ENCODE data around the gene DQX1. TPM values are rescaled to one million over a fixed set of nuclear protein-coding genes. Genes with fewer than 3 reads are reported as not detected.
A peak's percentile ranks its signal among the peaks of the same experiment; 100 is the strongest.

Gene DQX1
- total RNA-seq, 5 donors from 2014 or later (not counting 1 experiment from before 2014, with no cell fraction given), result 0.33 to 0.76 (median 0.47) TPM; not detected in 2

DNA sequence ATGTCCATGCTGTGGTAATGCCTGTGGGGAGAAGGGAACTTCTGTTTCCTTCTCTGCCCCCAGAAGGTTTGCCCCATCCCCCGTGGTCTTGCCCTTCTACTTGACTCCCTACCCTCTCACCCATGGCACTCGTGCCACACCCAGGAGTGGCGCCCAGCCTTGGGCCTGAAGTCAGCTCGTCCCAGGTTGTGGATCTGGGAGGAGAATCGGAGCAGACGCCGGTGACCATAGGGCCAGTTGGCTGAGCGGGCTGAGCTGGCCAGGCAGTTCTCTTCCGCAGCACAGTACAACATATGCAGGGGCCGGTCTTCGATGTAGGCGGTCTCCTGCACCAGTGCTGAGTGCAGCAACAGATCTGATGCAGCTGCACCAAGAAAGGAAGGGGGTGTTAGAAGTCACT lies 8.4 kb upstream of the DQX1 start:
- Mint-ChIP-seq H3K27ac (no peak overlapping the region), H3K9me3 (no peaks in the 10 kb centered on the region), H3K36me3 (peaks cover 16% of the 10 kb centered on the region), H3K4me3 (no peak overlapping the region), H3K4me1 (peaks cover 21 to 22% (median 21%) of the 10 kb centered on the region in 3 donors), H3K27me3 (peaks cover 5 to 22% of the 10 kb centered on the region in 2 donors)
- no peak for DNase-seq
- ChIA-PET CTCF (no interaction called here), POLR2A (no interaction called here)
- peaks cover 0 to 13% of the 10 kb centered on the region in 2 donors for H3K36me3 ChIP-seq (ENCODE audit: control insufficient read depth in 2 of 2, extremely low read depth in 1 of 2, insufficient read depth in 1 of 2, low read length in 1 of 2)
- H3K4me1 ChIP-seq (ENCODE audit: control insufficient read depth in 1 of 2, extremely low read depth in 1 of 2, insufficient read depth in 2 of 2, low read length in 2 of 2), result peaks cover 10 to 16% of the 10 kb centered on the region in 2 experiments
- WGBS (ENCODE audit: insufficient coverage), result 89% methylated on average over 9 of the region's 12 CpGs
- H3K27me3 ChIP-seq (replicated peaks in 1 of 2; ENCODE audit: control insufficient read depth in 2 of 2, extremely low read depth in 1 of 2, insufficient read depth in 2 of 2, low read length in 1 of 2), result peaks cover 0 to 20% of the 10 kb centered on the region in 2 experiments
- H3K27ac ChIP-seq (ENCODE audit: low read length), result no peak overlapping the region
- H3K4me3 ChIP-seq (ENCODE audit: control insufficient read depth in 1 of 2, extremely low read depth in 1 of 2, low read length in 1 of 2), result no peak overlapping the region
- no peak for ATAC-seq (replicated peaks in 1 of 4)
- H3K9me3 ChIP-seq, result no peaks in the 10 kb centered on the region

DNA sequence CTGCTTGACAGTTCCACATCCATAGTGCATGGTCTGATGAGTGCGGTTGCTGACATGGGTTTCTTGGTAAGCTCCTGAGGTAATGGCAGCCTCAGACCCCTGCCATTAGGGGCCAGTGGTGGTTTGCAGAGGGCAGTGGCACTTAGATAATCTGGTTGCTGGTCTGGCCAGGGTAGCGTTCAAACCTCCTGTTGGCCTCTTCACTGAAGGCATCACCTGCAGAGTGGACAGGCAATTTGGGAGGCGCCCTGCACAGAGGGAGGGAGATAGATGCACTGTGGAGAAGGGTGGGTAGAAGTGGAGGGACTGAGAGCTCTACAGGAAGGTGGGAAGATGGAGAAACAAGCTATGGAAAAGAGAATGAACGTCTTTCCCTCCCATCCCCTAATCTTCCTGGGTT lies 7.4 kb upstream of the DQX1 start:
- peaks cover 0 to 13% of the 10 kb centered on the region in 2 donors for H3K36me3 ChIP-seq (ENCODE audit: control insufficient read depth in 2 of 2, extremely low read depth in 1 of 2, insufficient read depth in 1 of 2, low read length in 1 of 2)
- H3K4me3 Mint-ChIP-seq, result no peak overlapping the region
- H3K4me1 Mint-ChIP-seq, result peaks cover 28 to 29% (median 29%) of the 10 kb centered on the region in 3 donors
- no peak for ATAC-seq (replicated peaks in 1 of 4)
- peaks cover 13 to 24% of the 10 kb centered on the region in 2 experiments for H3K4me1 ChIP-seq (ENCODE audit: control insufficient read depth in 1 of 2, extremely low read depth in 1 of 2, insufficient read depth in 2 of 2, low read length in 2 of 2)
- no peak overlapping the region for H3K27ac Mint-ChIP-seq
- no peak for DNase-seq
- WGBS (ENCODE audit: insufficient coverage), result 100% methylated on average over 2 of the region's 4 CpGs
- H3K27me3 ChIP-seq (replicated peaks in 1 of 2; ENCODE audit: control insufficient read depth in 2 of 2, extremely low read depth in 1 of 2, insufficient read depth in 2 of 2, low read length in 1 of 2), result peaks cover 0 to 12% of the 10 kb centered on the region in 2 experiments
- H3K9me3 Mint-ChIP-seq, result no peaks in the 10 kb centered on the region
- no peak overlapping the region for H3K4me3 ChIP-seq (ENCODE audit: control insufficient read depth in 1 of 2, extremely low read depth in 1 of 2, low read length in 1 of 2)
- H3K27me3 Mint-ChIP-seq, result peaks cover 0 to 13% of the 10 kb centered on the region in 2 donors
- peaks cover 19% of the 10 kb centered on the region for H3K36me3 Mint-ChIP-seq
- H3K27ac ChIP-seq (ENCODE audit: low read length), result no peak overlapping the region
- CTCF ChIA-PET, result interaction anchor here in 1 of 2 donors (0.9 kb wide), 1 partner anchor 283 kb away, joined by 3 read pairs; no protein-coding TSS in a partner anchor
- POLR2A ChIA-PET, result interaction anchor here in 1 of 2 donors (0.6 kb wide), 1 partner anchor 306 kb away, joined by 3 read pairs; no protein-coding TSS in a partner anchor
- H3K9me3 ChIP-seq, result no peaks in the 10 kb centered on the region

DNA sequence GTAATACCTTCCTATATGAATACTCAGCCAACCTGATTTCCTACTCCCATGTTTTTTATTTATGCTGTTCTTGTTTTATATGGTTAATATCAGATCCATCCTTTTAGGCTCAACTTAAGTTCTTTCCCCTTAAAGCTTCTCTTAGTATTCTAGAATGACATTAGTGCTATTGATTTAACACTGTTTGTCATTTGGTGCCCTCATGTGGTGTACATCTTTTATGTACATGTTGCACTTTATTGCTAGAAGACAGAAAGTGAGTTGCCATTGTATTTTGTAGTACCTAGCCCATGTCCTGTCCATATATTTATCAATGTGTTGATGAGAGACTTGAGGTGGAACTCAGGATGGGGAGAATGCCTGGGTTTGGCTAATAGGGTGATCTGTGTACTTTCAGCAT lies 6.2 kb upstream of the DQX1 start:
- ChIA-PET POLR2A (interaction anchor here in 1 of 2 donors (0.5 to 0.6 kb wide), 2 partner anchors 48 to 75 kb away, joined by 3 to 4 read pairs; no protein-coding TSS in a partner anchor), CTCF (interaction anchor here (0.5 to 3.2 kb wide), 12 partner anchors 28 to 322 kb away, joined by 3 to 35 read pairs (median 4); partner anchors contain the start of genes C2orf81 (in 1 of the 2), CCDC142 (in 1 of the 2), TTC31 (in 1 of the 2) and WBP1 (in 1 of the 2))
- Mint-ChIP-seq H3K27ac (peak overlapping the region; percentile 6 to 49), H3K4me3 (peak overlapping the region; percentile 46 to 95 (median 90)), H3K9me3 (no peaks in the 10 kb centered on the region), H3K4me1 (peaks cover 33 to 39% (median 36%) of the 10 kb centered on the region in 3 donors), H3K36me3 (peaks cover 31% of the 10 kb centered on the region), H3K27me3 (peaks cover 0 to 2% of the 10 kb centered on the region in 2 donors)
- no peaks in the 10 kb centered on the region for H3K9me3 ChIP-seq
- ATAC-seq (replicated peaks in 1 of 4) (no peak), DNase-seq (peak in 1 of 35 experiments; percentile 70)
- peaks cover 15 to 33% of the 10 kb centered on the region in 2 experiments for H3K4me1 ChIP-seq (ENCODE audit: control insufficient read depth in 1 of 2, extremely low read depth in 1 of 2, insufficient read depth in 2 of 2, low read length in 2 of 2)
- H3K27me3 ChIP-seq (replicated peaks in 1 of 2; ENCODE audit: control insufficient read depth in 2 of 2, extremely low read depth in 1 of 2, insufficient read depth in 2 of 2, low read length in 1 of 2), result peaks cover 0 to 8% of the 10 kb centered on the region in 2 experiments
- H3K4me3 ChIP-seq (ENCODE audit: control insufficient read depth in 1 of 2, extremely low read depth in 1 of 2, low read length in 1 of 2), result no peak overlapping the region
- H3K27ac ChIP-seq (ENCODE audit: low read length), result no peak overlapping the region
- H3K36me3 ChIP-seq (ENCODE audit: control insufficient read depth in 2 of 2, extremely low read depth in 1 of 2, insufficient read depth in 1 of 2, low read length in 1 of 2), result peaks cover 0 to 25% of the 10 kb centered on the region in 2 donors

DNA sequence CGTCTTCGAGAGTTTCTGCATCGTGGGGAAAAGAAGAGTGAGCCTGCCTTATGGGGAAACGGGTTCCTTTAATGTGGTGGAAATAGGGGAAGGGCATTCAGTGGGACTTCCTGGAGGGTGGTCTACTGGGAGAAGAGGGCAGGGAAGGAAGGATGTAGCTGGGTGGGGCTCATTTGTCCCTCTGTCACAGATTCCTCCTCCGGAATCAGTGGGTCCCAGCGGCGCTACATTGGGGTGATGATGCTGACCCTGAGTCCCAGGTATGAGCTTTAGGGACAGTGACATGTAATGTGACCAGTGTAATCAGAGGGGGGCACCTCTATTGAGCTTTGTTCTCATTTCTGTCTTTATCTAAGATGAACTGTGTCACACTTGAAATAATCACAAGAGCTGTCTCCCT lies 5.6 kb upstream of the DQX1 start:
- no peak overlapping the region for H3K27ac ChIP-seq (ENCODE audit: low read length)
- no peak overlapping the region for H3K4me3 ChIP-seq (ENCODE audit: control insufficient read depth in 1 of 2, extremely low read depth in 1 of 2, low read length in 1 of 2)
- ChIA-PET CTCF (interaction anchor here (0.5 to 3.2 kb wide), 12 partner anchors 28 to 321 kb away, joined by 3 to 35 read pairs (median 4); partner anchors contain the start of genes TTC31 (in 2 of the 2), C2orf81 (in 1 of the 2), CCDC142 (in 1 of the 2) and WBP1 (in 1 of the 2)), POLR2A (interaction anchor here in 1 of 2 donors (0.5 to 0.6 kb wide), 2 partner anchors 48 to 75 kb away, joined by 3 to 4 read pairs; no protein-coding TSS in a partner anchor)
- H3K36me3 Mint-ChIP-seq, result peaks cover 36% of the 10 kb centered on the region
- H3K27me3 ChIP-seq (replicated peaks in 1 of 2; ENCODE audit: control insufficient read depth in 2 of 2, extremely low read depth in 1 of 2, insufficient read depth in 2 of 2, low read length in 1 of 2), result peaks cover 0 to 2% of the 10 kb centered on the region in 2 experiments
- no peaks in the 10 kb centered on the region for H3K9me3 Mint-ChIP-seq
- ATAC-seq (replicated peaks in 1 of 4) (no peak), DNase-seq (no peak)
- H3K9me3 ChIP-seq, result no peaks in the 10 kb centered on the region
- H3K4me1 Mint-ChIP-seq, result peaks cover 33 to 42% (median 39%) of the 10 kb centered on the region in 3 donors
- 77% methylated on average over 7 of the region's 7 CpGs for WGBS (ENCODE audit: insufficient coverage)
- peak overlapping the region; percentile 10 to 95 (median 90) for H3K4me3 Mint-ChIP-seq
- H3K27me3 Mint-ChIP-seq, result no peaks in the 10 kb centered on the region
- H3K4me1 ChIP-seq (ENCODE audit: control insufficient read depth in 1 of 2, extremely low read depth in 1 of 2, insufficient read depth in 2 of 2, low read length in 2 of 2), result peaks cover 15 to 36% of the 10 kb centered on the region in 2 experiments
- H3K27ac Mint-ChIP-seq, result peak overlapping the region in 1 of 2 donors; percentile 49
- peaks cover under 1 to 31% of the 10 kb centered on the region in 2 donors for H3K36me3 ChIP-seq (ENCODE audit: control insufficient read depth in 2 of 2, extremely low read depth in 1 of 2, insufficient read depth in 1 of 2, low read length in 1 of 2)

DNA sequence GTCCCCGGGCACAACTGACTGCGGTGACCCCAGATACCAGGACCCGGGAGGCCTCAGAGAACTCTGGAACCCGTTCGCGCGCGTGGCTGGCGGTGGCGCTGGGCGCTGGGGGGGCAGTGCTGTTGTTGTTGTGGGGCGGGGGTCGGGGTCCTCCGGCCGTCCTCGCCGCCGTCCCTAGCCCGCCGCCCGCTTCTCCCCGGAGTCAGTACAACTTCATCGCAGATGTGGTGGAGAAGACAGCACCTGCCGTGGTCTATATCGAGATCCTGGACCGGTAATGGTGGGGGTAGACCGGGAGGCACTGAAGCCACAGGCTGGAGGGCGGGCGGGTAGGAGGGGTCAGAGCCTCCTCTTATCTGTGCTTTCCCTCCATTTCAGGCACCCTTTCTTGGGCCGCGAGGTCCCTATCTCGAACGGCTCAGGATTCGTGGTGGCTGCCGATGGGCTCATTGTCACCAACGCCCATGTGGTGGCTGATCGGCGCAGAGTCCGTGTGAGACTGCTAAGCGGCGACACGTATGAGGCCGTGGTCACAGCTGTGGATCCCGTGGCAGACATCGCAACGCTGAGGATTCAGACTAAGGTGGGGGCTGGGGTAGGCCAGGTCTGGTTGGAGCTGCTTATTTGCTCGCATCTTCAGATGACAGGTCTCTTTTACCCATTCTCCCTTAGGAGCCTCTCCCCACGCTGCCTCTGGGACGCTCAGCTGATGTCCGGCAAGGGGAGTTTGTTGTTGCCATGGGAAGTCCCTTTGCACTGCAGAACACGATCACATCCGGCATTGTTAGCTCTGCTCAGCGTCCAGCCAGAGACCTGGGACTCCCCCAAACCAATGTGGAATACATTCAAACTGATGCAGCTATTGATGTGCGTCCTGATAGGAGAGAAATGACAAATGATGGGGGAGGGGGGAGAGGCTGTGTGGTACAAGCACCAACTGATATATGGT lies 4.5 kb upstream of the DQX1 start:
- DNase-seq, result peak in 33 of 35 experiments; percentile 26 to 75 (median 46)
- no peaks in the 10 kb centered on the region for H3K9me3 ChIP-seq
- H3K27me3 Mint-ChIP-seq, result no peaks in the 10 kb centered on the region
- ATAC-seq (replicated peaks in 1 of 4), result peak; percentile 15 to 32 (median 27)
- no peaks in the 10 kb centered on the region for H3K9me3 Mint-ChIP-seq
- H3K36me3 Mint-ChIP-seq, result peaks cover 43% of the 10 kb centered on the region
- no peaks in the 10 kb centered on the region for H3K27me3 ChIP-seq (replicated peaks in 1 of 2; ENCODE audit: control insufficient read depth in 2 of 2, extremely low read depth in 1 of 2, insufficient read depth in 2 of 2, low read length in 1 of 2)
- peaks cover 37 to 47% (median 46%) of the 10 kb centered on the region in 3 donors for H3K4me1 Mint-ChIP-seq
- peaks cover 3 to 37% of the 10 kb centered on the region in 2 donors for H3K36me3 ChIP-seq (ENCODE audit: control insufficient read depth in 2 of 2, extremely low read depth in 1 of 2, insufficient read depth in 1 of 2, low read length in 1 of 2)
- peak overlapping the region; percentile 70 to 93 for H3K4me3 ChIP-seq (ENCODE audit: control insufficient read depth in 1 of 2, extremely low read depth in 1 of 2, low read length in 1 of 2)
- CTCF ChIA-PET, result interaction anchor here (0.6 to 3.2 kb wide), 11 partner anchors 22 to 702 kb away, joined by 3 to 35 read pairs (median 3); partner anchors contain the start of genes TTC31 (in 2 of the 2), CCDC142 (in 1 of the 2), PCGF1 (in 1 of the 2) and STAMBP (in 1 of the 2)
- POLR2A ChIA-PET, result interaction anchor here (0.6 to 1.2 kb wide), 4 partner anchors 22 to 78 kb away, joined by 3 to 7 read pairs (median 4); no protein-coding TSS in a partner anchor
- H3K4me3 Mint-ChIP-seq, result peak overlapping the region; percentile 90 to 95 (median 95)
- WGBS (ENCODE audit: insufficient coverage), result under 1% methylated on average over 40 of the region's 54 CpGs
- peak overlapping the region; percentile 75 to 94 for H3K27ac Mint-ChIP-seq
- H3K4me1 ChIP-seq (ENCODE audit: control insufficient read depth in 1 of 2, extremely low read depth in 1 of 2, insufficient read depth in 2 of 2, low read length in 2 of 2), result peaks cover 15 to 37% of the 10 kb centered on the region in 2 experiments
- H3K27ac ChIP-seq (ENCODE audit: low read length), result peak overlapping the region; percentile 72
